WTC11 (cell line): ENCODE measurements around the gene MFSD1. TPM values are rescaled to one million over a fixed set of nuclear protein-coding genes. Genes with fewer than 3 reads are reported as not detected.

Source experiments
- ATAC-seq: fragments of 200-7000 bp; cut with Tn5 transposase; 2 replicates; pipeline ENCODE4 v1.10.0; 2021; ENCODE audit warnings: mild to moderate bottlenecking, moderate library complexity
- CTCF ChIA-PET: fragments of 300-600 bp; sonication (Branson Sonifier 250); formaldehyde crosslinking; loops from one replicate; lab custom pipeline; 2021; ENCODE audit warnings: antibody characterized with exemption; lab: Charles Lee
- POLR2A ChIA-PET: fragments of 350-600 bp; sonication (Branson Sonifier 250); formaldehyde crosslinking; loops from one replicate; lab custom pipeline; 2021; ENCODE audit warnings: antibody characterized with exemption; lab: Charles Lee
- DNase-seq: peaks from one replicate; pipeline ENCODE4 v3.0.0; 2021; ENCODE audit warnings: low spot score
- H3K27ac Mint-ChIP-seq: 2 replicates; pipeline ENCODE4 v1.8.0; 2021; ENCODE audit warnings: mixed read lengths
- H3K27me3 Mint-ChIP-seq: 2 replicates; pipeline ENCODE4 v1.8.0; 2021; ENCODE audit warnings: low read depth, mild to moderate bottlenecking, moderate library complexity, mixed read lengths
- H3K36me3 Mint-ChIP-seq: 2 replicates; pipeline ENCODE4 v1.8.0; 2021; ENCODE audit warnings: mixed read lengths
- H3K4me1 Mint-ChIP-seq: 2 replicates; pipeline ENCODE4 v1.8.0; 2022; ENCODE audit warnings: mixed read lengths
- H3K4me3 Mint-ChIP-seq: 2 replicates; pipeline ENCODE4 v1.8.0; 2021; ENCODE audit warnings: mild to moderate bottlenecking, moderate library complexity, mixed read lengths
- H3K9me3 Mint-ChIP-seq: 2 replicates; pipeline ENCODE4 v1.8.0; 2021; ENCODE audit warnings: mixed read lengths
- ATF3 ChIP-seq: sonication (generic); formaldehyde crosslinking; conservative IDR thresholded peaks from 2 replicates; pipeline ENCODE4 v1.8.1; 2022; ENCODE audit warnings: mild to moderate bottlenecking, missing genetic modification reagents
- CBFB ChIP-seq: sonication (generic); formaldehyde crosslinking; IDR thresholded peaks from 2 replicates; pipeline ENCODE4 v1.8.1; 2022; ENCODE audit warnings: mild to moderate bottlenecking, low read depth, missing genetic modification reagents
- CREB1 ChIP-seq: sonication (generic); formaldehyde crosslinking; IDR thresholded peaks from 2 replicates; pipeline ENCODE4 v1.8.0; 2023; ENCODE audit warnings: mild to moderate bottlenecking, missing genetic modification reagents
- E2F4 ChIP-seq: sonication (generic); formaldehyde crosslinking; IDR thresholded peaks from 2 replicates; pipeline ENCODE4 v1.8.1; 2022; ENCODE audit warnings: low read depth, mild to moderate bottlenecking, moderate library complexity, missing genetic modification reagents, borderline replicate concordance
- ELF4 ChIP-seq: sonication (generic); formaldehyde crosslinking; IDR thresholded peaks from 2 replicates; pipeline ENCODE4 v1.8.1; 2022; ENCODE audit warnings: low read depth, mild to moderate bottlenecking, moderate library complexity, missing genetic modification reagents
- GABPB1 ChIP-seq: sonication (generic); formaldehyde crosslinking; IDR thresholded peaks from 2 replicates; pipeline ENCODE4 v1.8.1; 2023; ENCODE audit warnings: mild to moderate bottlenecking, missing genetic modification reagents
- GTF2I ChIP-seq: fragments of 250-450 bp; sonication (Bioruptor Pico); conservative IDR thresholded peaks from 2 replicates; pipeline ENCODE4 v1.4.0; 2021; ENCODE audit warnings: mild to moderate bottlenecking
- HMGA2 ChIP-seq: fragments of 250-450 bp; sonication (Bioruptor Pico); IDR thresholded peaks from 2 replicates; pipeline ENCODE4 v1.4.0; 2021; ENCODE audit warnings: mild to moderate bottlenecking, moderate library complexity
- JUN ChIP-seq: sonication (generic); formaldehyde crosslinking; IDR thresholded peaks from 2 replicates; pipeline ENCODE4 v1.8.0; 2023; ENCODE audit warnings: mild to moderate bottlenecking, missing genetic modification reagents
- MAX ChIP-seq: sonication (generic); formaldehyde crosslinking; IDR thresholded peaks from 2 replicates; pipeline ENCODE4 v1.8.0; 2022; ENCODE audit warnings: mild to moderate bottlenecking, missing genetic modification reagents
- RELA ChIP-seq: sonication (generic); formaldehyde crosslinking; IDR thresholded peaks from 2 replicates; pipeline ENCODE4 v1.8.1; 2022; ENCODE audit warnings: missing genetic modification reagents, mild to moderate bottlenecking, borderline replicate concordance
- SMAD4 ChIP-seq: sonication (generic); formaldehyde crosslinking; IDR thresholded peaks from 2 replicates; pipeline ENCODE4 v1.8.0; 2022; ENCODE audit warnings: mild to moderate bottlenecking, missing genetic modification reagents
- ZBTB21 ChIP-seq: sonication (generic); formaldehyde crosslinking; IDR thresholded peaks from 2 replicates; pipeline ENCODE4 v1.8.1; 2023; ENCODE audit warnings: mild to moderate bottlenecking, missing genetic modification reagents, borderline replicate concordance
- ZNF425 ChIP-seq: fragments of 250-450 bp; sonication (Bioruptor Pico); conservative IDR thresholded peaks from 2 replicates; pipeline ENCODE4 v1.9.0; 2021; ENCODE audit warnings: mild to moderate bottlenecking
- total RNA-seq: library from RNA; stranded (reverse); gene quantifications from 3 replicates; pipeline ENCODE4 v1.2.3, GENCODE V29; 2021
- TF ChIP-seq, protein P1 (sequence below): sonication (generic); formaldehyde crosslinking; IDR thresholded peaks from 2 replicates; pipeline ENCODE4 v1.8.1; 2023; ENCODE audit warnings: mild to moderate bottlenecking, missing genetic modification reagents, moderate library complexity
- TF ChIP-seq, protein P2 (sequence below): sonication (generic); formaldehyde crosslinking; IDR thresholded peaks from 2 replicates; pipeline ENCODE4 v1.8.0; 2022; ENCODE audit warnings: mild to moderate bottlenecking, missing genetic modification reagents
- TF ChIP-seq, protein P3 (sequence below): sonication (generic); formaldehyde crosslinking; IDR thresholded peaks from 2 replicates; pipeline ENCODE4 v1.8.0; 2022; ENCODE audit warnings: missing genetic modification reagents
- TF ChIP-seq, protein P4 (sequence below): sonication (generic); formaldehyde crosslinking; IDR thresholded peaks from 2 replicates; pipeline ENCODE4 v1.8.1; 2023; ENCODE audit warnings: mild to moderate bottlenecking, missing genetic modification reagents, borderline replicate concordance

Gene MFSD1
- total RNA-seq, 1 experiment from 2014 or later = 8.2 TPM

GRCh38 chr3:158849757-158850156 is 47.9 kb downstream of the MFSD1 start:
- Mint-ChIP-seq H3K4me3 (no peak overlapping the region), H3K9me3 (no peaks in the 10 kb centered on the region; the same call in 1 of the 2 replicates), H3K4me1 (no peaks in the 10 kb centered on the region), H3K36me3 (no peaks in the 10 kb centered on the region), H3K27ac (no peak overlapping the region), H3K27me3 (no peaks in the 10 kb centered on the region)
- ATAC-seq (no peak), DNase-seq (no peak)
- no peak for TF ChIP-seq CBFB
- TF ChIP-seq, protein P1, sequence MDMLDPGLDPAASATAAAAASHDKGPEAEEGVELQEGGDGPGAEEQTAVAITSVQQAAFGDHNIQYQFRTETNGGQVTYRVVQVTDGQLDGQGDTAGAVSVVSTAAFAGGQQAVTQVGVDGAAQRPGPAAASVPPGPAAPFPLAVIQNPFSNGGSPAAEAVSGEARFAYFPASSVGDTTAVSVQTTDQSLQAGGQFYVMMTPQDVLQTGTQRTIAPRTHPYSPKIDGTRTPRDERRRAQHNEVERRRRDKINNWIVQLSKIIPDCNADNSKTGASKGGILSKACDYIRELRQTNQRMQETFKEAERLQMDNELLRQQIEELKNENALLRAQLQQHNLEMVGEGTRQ (CRISPR knock-in tag) = no peak
- no peak for TF ChIP-seq JUN (CRISPR knock-in tag)
- TF ChIP-seq E2F4 (CRISPR knock-in tag) = no peak
- TF ChIP-seq, protein P2, sequence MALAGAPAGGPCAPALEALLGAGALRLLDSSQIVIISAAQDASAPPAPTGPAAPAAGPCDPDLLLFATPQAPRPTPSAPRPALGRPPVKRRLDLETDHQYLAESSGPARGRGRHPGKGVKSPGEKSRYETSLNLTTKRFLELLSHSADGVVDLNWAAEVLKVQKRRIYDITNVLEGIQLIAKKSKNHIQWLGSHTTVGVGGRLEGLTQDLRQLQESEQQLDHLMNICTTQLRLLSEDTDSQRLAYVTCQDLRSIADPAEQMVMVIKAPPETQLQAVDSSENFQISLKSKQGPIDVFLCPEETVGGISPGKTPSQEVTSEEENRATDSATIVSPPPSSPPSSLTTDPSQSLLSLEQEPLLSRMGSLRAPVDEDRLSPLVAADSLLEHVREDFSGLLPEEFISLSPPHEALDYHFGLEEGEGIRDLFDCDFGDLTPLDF (CRISPR knock-in tag) = no peak
- TF ChIP-seq HMGA2 (CRISPR knock-in tag) = no peak
- TF ChIP-seq, protein P3, sequence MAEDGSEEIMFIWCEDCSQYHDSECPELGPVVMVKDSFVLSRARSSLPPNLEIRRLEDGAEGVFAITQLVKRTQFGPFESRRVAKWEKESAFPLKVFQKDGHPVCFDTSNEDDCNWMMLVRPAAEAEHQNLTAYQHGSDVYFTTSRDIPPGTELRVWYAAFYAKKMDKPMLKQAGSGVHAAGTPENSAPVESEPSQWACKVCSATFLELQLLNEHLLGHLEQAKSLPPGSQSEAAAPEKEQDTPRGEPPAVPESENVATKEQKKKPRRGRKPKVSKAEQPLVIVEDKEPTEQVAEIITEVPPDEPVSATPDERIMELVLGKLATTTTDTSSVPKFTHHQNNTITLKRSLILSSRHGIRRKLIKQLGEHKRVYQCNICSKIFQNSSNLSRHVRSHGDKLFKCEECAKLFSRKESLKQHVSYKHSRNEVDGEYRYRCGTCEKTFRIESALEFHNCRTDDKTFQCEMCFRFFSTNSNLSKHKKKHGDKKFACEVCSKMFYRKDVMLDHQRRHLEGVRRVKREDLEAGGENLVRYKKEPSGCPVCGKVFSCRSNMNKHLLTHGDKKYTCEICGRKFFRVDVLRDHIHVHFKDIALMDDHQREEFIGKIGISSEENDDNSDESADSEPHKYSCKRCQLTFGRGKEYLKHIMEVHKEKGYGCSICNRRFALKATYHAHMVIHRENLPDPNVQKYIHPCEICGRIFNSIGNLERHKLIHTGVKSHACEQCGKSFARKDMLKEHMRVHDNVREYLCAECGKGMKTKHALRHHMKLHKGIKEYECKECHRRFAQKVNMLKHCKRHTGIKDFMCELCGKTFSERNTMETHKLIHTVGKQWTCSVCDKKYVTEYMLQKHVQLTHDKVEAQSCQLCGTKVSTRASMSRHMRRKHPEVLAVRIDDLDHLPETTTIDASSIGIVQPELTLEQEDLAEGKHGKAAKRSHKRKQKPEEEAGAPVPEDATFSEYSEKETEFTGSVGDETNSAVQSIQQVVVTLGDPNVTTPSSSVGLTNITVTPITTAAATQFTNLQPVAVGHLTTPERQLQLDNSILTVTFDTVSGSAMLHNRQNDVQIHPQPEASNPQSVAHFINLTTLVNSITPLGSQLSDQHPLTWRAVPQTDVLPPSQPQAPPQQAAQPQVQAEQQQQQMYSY (CRISPR knock-in tag) = no peak
- no peak for TF ChIP-seq ZNF425
- no peak for TF ChIP-seq ELF4 (CRISPR knock-in tag)
- TF ChIP-seq, protein P4, sequence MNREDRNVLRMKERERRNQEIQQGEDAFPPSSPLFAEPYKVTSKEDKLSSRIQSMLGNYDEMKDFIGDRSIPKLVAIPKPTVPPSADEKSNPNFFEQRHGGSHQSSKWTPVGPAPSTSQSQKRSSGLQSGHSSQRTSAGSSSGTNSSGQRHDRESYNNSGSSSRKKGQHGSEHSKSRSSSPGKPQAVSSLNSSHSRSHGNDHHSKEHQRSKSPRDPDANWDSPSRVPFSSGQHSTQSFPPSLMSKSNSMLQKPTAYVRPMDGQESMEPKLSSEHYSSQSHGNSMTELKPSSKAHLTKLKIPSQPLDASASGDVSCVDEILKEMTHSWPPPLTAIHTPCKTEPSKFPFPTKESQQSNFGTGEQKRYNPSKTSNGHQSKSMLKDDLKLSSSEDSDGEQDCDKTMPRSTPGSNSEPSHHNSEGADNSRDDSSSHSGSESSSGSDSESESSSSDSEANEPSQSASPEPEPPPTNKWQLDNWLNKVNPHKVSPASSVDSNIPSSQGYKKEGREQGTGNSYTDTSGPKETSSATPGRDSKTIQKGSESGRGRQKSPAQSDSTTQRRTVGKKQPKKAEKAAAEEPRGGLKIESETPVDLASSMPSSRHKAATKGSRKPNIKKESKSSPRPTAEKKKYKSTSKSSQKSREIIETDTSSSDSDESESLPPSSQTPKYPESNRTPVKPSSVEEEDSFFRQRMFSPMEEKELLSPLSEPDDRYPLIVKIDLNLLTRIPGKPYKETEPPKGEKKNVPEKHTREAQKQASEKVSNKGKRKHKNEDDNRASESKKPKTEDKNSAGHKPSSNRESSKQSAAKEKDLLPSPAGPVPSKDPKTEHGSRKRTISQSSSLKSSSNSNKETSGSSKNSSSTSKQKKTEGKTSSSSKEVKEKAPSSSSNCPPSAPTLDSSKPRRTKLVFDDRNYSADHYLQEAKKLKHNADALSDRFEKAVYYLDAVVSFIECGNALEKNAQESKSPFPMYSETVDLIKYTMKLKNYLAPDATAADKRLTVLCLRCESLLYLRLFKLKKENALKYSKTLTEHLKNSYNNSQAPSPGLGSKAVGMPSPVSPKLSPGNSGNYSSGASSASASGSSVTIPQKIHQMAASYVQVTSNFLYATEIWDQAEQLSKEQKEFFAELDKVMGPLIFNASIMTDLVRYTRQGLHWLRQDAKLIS = no peak
- no peak for TF ChIP-seq SMAD4
- TF ChIP-seq CREB1 (CRISPR knock-in tag) = no peak
- POLR2A ChIA-PET = no interaction called here
- CTCF ChIA-PET = no interaction called here

DNA sequence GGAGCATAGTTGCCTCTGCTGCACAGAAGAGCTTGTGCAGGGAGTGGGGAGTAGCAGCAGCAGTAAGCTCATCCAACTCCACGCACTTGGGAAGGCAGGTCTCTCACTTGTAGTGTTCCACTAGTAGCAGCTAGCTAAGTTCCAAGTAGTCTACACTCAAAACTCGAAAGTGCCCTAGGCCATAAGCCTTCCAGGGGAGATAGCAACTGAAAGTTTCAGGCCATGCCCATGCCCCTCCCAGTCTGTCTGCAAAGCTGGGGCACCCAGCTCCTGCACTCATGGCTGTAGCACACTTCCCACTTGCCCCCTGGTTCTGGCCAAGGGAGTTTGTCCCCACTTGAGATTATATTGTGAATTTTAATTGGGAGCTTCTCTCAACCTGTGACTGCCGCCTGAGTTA is 57.5 kb downstream of the MFSD1 start:
- ATAC-seq = no peak
- no peak for DNase-seq
- H3K27me3 Mint-ChIP-seq = peaks cover 2% of the 10 kb centered on the region; the same call in 1 of the 2 replicates
- no peaks in the 10 kb centered on the region for H3K36me3 Mint-ChIP-seq
- no peak overlapping the region for H3K27ac Mint-ChIP-seq
- CTCF ChIA-PET = no interaction called here
- H3K4me3 Mint-ChIP-seq = no peak overlapping the region
- H3K9me3 Mint-ChIP-seq = no peaks in the 10 kb centered on the region; the same call in 1 of the 2 replicates
- POLR2A ChIA-PET = no interaction called here
- H3K4me1 Mint-ChIP-seq = no peaks in the 10 kb centered on the region
- TF ChIP-seq ZBTB21 (no peak), GTF2I (no peak), GABPB1 (no peak), ATF3 (CRISPR knock-in tag) (no peak), JUN (CRISPR knock-in tag) (no peak), RELA (CRISPR knock-in tag) (no peak), MAX (no peak)
- TF ChIP-seq, protein P3 (CRISPR knock-in tag) = no peak
